OCI-LY1 (cell line): ENCODE data around the gene PCDHGB4.

Experiments
- EZH2 ChIP-seq: fragments of 200-600 bp; sonication (generic), shearing (Covaris generic); IDR thresholded peaks from 2 replicates; pipeline ENCODE4 v1.8.0; 2017; ENCODE audit warnings: borderline replicate concordance, mixed run types, mild to moderate bottlenecking, antibody characterized with exemption, low read length, moderate library complexity, mixed read lengths
- TF ChIP-seq, protein P1 (sequence below): fragments of 200-600 bp; sonication (generic), shearing (Covaris generic); IDR thresholded peaks from 2 replicates; pipeline ENCODE4 v1.5.1; 2017; ENCODE audit warnings: mild to moderate bottlenecking, antibody characterized with exemption, low read length, moderate library complexity, mixed read lengths

DNA sequence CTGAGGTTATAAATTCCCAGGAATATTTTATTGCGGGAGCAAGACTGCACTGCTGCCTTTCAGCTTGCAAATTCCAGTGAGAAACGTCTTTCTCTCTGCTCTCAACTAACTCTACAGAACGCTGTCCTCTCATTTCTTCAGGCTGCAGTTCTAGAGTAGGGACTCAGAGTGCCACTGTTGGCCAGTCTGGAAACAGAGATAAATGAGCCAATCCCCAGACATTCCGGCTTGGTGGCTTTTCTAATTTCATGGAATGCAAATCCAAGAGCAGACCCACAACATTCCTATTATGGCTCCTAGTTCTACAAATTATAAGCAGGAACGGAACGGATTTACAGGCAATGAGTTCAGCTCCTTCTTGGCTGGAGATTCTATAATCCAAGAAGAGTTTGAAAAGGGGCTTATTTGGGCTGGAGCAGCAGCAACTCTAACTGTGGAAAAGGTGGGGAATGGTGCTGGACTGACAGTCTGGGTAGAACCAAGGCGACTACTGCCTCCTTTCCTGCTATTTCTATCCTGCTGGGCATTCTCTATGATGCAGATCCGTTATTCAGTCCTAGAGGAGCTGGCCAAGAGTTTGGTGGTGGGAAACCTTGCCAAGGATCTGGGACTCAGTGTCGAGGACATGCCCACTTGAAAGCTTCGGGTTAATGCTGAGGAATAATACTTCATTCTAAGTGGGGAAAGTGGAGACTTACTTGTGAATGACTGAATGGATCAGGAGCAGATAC is 52.1 kb downstream of the PCDHGB4 start:
- TF ChIP-seq, protein P1, sequence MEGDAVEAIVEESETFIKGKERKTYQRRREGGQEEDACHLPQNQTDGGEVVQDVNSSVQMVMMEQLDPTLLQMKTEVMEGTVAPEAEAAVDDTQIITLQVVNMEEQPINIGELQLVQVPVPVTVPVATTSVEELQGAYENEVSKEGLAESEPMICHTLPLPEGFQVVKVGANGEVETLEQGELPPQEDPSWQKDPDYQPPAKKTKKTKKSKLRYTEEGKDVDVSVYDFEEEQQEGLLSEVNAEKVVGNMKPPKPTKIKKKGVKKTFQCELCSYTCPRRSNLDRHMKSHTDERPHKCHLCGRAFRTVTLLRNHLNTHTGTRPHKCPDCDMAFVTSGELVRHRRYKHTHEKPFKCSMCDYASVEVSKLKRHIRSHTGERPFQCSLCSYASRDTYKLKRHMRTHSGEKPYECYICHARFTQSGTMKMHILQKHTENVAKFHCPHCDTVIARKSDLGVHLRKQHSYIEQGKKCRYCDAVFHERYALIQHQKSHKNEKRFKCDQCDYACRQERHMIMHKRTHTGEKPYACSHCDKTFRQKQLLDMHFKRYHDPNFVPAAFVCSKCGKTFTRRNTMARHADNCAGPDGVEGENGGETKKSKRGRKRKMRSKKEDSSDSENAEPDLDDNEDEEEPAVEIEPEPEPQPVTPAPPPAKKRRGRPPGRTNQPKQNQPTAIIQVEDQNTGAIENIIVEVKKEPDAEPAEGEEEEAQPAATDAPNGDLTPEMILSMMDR = no peak
- no peak for TF ChIP-seq EZH2
